HG03439 (cell line): Measurements from ENCODE around the gene IFI27L2.
A peak's percentile ranks its signal among the peaks of the same experiment; 100 is the strongest.
"Not testable (repeated sequence)": the region's sequence is repeated elsewhere in the genome, so short reads cannot be mapped to it uniquely, and the experiment has no call there.

Experiments used
- ATAC-seq: cut with Tn5 transposase; IDR thresholded peaks from one replicate; pipeline ENCODE4 v1.9.1; 2021; ENCODE audit warnings: mild to moderate bottlenecking, moderate library complexity; ENCODE audit not compliant: unreplicated experiment

The IFI27L2 gene

GRCh38 chr14:94129111-94129757 lies at the start of gene IFI27L2:
IFI27L2 (minus strand) TSS chr14:94129604; CDS start chr14:94129564, 40 bp downstream.
- ATAC-seq = peak; percentile 82

GRCh38 chr14:94177806-94178205 lies 48.4 kb upstream of the IFI27L2 start:
- ATAC-seq = no peak

GRCh38 chr14:94176808-94177207 lies 47.4 kb upstream of the IFI27L2 start:
- ATAC-seq = no peak

GRCh38 chr14:94175747-94176146 lies 46.3 kb upstream of the IFI27L2 start:
- ATAC-seq = no peak

GRCh38 chr14:94175011-94175745 lies 45.8 kb upstream of the IFI27L2 start:
- no peak for ATAC-seq

- ATAC-seq = peak; percentile 30
Observed at GRCh38 chr14:94174604-94175010, 45.2 kb upstream of the IFI27L2 start.

- ATAC-seq = peak; percentile 80
Observed at GRCh38 chr14:94173885-94174603, 44.6 kb upstream of the IFI27L2 start, which contains the start of gene PPP4R4. PPP4R4 (plus strand) TSS chr14:94174322; CDS start chr14:94174466, 144 bp downstream.

GRCh38 chr14:94173471-94173884 lies 44.1 kb upstream of the IFI27L2 start:
- no peak for ATAC-seq

GRCh38 chr14:94172545-94172944 lies 43.1 kb upstream of the IFI27L2 start:
- no peak for ATAC-seq

- no peak for ATAC-seq
Observed at GRCh38 chr14:94171208-94171607, 41.8 kb upstream of the IFI27L2 start.

GRCh38 chr14:94170136-94170535 lies 40.7 kb upstream of the IFI27L2 start:
- ATAC-seq = no peak

- ATAC-seq = no peak
Observed at GRCh38 chr14:94165744-94166143, 36.3 kb upstream of the IFI27L2 start.

GRCh38 chr14:94164685-94165431 lies 35.5 kb upstream of the IFI27L2 start:
- no peak for ATAC-seq

GRCh38 chr14:94163796-94164195 lies 34.4 kb upstream of the IFI27L2 start:
- ATAC-seq = no peak

GRCh38 chr14:94162466-94162865 lies 33.1 kb upstream of the IFI27L2 start:
- ATAC-seq = no peak

GRCh38 chr14:94161981-94162380 lies 32.6 kb upstream of the IFI27L2 start:
- no peak for ATAC-seq

GRCh38 chr14:94161058-94161457 lies 31.7 kb upstream of the IFI27L2 start:
- ATAC-seq = no peak

- ATAC-seq = no peak
Observed at GRCh38 chr14:94158239-94158883, 29.0 kb upstream of the IFI27L2 start.

- ATAC-seq = no peak
Observed at GRCh38 chr14:94157197-94157596, 27.8 kb upstream of the IFI27L2 start.

- not testable (repeated sequence) for ATAC-seq
Observed at GRCh38 chr14:94156143-94156542, 26.7 kb upstream of the IFI27L2 start.
